ENCODE data around the gene SLC38A2.

SLC38A2 gene

DNA sequence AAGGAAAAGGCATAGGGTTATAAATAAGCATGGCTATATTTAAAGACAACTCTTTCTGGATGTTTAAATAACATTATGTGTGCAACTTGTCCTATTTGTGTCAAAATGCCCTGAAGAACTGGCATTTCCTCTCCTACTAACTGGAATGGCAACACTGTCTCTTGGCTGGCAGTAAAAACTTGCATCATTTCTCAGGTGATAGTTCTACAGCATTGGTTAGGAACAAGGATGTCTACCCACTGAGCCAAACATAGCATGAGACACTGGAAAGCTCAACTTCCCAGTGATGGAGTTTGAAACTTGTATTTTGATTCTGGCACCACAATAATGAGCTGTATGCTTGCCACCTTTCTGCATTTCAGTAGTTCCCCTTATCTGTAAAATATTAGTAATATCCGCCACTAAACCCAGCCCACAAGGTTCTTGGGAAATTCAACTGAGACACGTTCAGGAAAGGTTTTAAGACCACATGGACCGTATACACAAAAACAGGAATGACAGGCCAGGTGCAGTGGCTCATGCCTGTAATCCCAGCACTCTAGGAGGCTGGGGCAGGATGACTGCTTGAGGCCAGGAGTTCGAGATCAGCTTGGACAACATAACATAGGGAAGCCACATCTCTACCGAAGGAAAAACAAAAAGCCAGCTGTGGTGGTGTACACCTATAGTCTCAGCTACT is 5.1 kb downstream of the SLC38A2 start:
- TF ChIP-seq, protein P1, sequence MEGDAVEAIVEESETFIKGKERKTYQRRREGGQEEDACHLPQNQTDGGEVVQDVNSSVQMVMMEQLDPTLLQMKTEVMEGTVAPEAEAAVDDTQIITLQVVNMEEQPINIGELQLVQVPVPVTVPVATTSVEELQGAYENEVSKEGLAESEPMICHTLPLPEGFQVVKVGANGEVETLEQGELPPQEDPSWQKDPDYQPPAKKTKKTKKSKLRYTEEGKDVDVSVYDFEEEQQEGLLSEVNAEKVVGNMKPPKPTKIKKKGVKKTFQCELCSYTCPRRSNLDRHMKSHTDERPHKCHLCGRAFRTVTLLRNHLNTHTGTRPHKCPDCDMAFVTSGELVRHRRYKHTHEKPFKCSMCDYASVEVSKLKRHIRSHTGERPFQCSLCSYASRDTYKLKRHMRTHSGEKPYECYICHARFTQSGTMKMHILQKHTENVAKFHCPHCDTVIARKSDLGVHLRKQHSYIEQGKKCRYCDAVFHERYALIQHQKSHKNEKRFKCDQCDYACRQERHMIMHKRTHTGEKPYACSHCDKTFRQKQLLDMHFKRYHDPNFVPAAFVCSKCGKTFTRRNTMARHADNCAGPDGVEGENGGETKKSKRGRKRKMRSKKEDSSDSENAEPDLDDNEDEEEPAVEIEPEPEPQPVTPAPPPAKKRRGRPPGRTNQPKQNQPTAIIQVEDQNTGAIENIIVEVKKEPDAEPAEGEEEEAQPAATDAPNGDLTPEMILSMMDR (IDR thresholded peaks at IDR 0.05) = no peak

DNA sequence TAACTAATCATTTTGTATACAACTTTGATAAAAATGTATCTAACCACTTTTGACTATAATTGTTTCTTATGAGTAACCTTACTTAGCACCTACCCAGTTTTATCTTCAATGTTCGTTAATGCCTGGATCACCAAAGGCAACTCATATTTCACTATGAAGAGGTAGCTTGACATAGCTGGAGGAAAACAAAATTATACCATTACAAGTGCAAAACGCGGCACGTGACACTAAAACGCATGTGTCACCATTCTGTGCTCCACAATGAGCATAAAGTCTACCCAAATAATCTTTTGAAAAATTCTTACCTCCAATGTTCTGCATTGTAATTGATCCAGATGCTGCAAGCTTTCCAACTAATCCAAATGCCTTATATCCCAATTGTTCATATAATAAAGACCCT is 5.8 kb downstream of the SLC38A2 start:
- TF ChIP-seq, protein P1 (IDR thresholded peaks at IDR 0.05) = no peak

DNA sequence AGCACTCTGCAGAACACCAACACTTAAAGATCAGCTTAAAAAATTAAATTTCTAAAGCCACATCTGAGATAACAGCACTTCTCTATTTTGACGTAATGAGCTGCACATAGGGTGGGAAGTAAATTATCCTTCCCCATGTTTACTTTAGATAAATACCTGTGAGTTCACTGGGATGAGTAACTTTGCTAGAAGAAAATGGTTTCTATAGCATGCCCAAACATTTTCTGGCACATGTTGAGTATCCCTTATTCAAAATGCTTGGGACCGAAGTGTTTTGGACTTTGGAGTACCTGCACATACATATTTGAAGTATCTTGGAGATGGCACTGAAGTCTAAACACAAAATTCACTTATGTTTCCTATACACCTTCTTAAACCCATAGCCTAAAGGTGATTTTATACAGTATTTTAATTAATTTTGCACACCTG is 6.6 kb downstream of the SLC38A2 start:
- TF ChIP-seq, protein P1 (IDR thresholded peaks at IDR 0.05) = no peak

DNA sequence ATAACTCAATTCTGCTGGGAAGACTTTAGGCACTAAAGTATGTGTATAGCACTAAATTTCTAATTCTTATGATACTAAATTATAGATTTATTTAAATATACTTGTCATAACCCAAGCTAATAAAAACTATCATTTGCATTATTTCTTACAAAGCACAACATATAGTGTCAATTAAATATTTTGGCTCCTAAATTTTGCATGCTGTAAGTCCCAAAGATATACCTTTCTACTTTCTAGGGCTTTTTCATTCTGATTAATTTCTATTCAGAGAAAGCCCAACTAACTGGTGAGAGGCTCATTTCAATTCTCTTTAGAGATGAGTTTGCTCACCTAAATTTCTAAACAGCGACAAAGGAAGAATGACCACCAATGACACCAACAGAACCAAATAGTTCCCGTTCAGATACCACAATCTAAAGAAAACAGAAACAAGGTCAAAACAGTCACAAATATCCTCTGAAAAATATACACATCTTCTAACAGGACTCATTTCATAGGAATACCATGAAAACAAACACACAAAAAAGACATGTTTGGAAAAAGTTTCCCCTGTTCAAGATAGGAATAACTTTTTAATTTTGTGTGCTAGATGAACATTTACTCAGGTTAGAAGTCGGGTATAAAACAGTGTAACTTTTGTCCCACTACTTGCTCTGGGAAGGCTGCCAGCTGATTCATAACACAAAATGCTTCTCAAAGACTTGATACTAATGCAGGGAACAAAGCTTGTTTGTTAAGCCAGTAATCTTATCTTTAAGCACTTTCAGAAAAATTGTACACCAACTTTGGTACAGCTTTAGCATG is 7.6 kb downstream of the SLC38A2 start:
- TF ChIP-seq, protein P1 (IDR thresholded peaks at IDR 0.05) = no peak

DNA sequence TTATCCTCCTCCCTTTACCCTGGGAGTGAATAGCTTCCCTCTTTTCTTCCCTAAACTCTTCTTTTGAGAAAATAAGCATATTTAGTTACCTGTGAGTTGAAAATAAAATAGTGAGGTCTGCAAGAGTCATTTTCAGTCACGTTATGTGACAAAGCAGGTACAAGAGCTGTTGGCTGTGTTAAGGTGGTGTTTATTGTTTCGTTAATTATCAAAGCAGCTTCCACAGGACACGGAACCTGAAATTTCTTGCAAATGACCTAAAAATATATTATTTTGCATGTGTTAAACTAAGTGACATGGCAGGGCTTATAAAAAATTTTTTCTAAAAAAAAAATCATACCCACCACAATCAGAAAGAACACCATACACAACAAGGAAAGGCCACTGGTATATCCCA is 8.3 kb downstream of the SLC38A2 start:
- TF ChIP-seq, protein P1 (IDR thresholded peaks at IDR 0.05) = no peak

DNA sequence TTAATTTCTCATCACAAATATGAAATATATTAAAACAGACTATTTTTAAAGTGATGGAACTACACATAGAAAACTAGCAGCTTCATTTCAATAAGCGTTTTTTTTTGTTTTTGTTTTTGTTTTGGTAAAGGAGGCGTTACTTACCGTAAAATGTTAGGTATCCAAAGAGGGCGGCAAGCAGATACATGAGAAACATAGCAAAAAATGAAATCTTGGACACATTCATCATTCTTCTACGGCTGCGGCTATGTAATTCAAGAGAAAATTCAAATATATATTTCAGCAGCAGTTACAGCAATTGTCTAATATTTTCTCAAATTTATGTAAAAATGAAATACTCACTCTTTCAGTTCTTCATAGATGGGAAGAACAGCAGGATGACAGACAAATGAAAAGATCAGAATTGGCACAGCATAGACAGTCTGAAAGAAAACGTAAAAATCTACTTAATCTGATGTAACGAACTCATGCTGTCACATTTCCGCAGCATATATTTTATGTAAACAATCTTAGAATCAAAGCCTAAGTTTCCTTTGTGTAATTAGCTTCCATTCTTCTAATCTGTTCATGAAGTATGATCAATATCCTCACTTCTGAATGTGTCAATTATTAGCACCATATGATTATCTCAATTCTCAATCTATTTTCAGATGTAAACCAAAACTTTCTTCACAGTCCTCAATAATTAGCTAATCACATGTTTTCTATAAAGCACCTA is 8.8 kb downstream of the SLC38A2 start:
- TF ChIP-seq, protein P1 (IDR thresholded peaks at IDR 0.05) = no peak

DNA sequence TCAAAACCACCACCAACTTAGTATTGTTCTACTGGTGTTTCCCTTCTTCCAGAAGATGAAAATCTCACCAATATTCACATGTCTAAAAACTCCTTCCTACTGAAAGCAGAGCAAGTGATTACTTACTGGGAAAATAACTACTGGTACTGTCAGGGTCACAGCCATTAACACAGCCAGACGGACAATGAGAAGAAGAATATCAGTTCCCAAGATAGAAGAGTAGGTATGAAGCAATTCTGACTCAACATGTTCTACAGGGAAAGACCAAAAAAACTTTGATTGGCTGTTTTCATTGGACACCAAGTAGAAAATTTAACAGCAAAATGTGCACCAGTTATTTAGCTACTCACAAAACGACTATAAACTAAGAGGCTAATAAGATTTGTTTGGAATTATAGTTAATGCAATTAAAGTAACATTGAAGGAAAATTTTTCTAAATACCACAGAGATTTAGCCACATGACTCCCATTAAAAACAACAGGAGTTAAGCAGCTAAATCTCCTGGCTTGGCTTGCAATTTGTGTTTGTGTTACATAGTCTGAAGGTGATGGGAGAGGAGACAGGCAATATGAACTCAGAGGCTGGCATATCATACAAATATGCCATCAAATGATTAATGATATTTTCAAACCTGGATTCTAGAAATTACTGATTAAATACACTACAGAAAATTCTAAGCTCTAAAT is 9.5 kb downstream of the SLC38A2 start:
- TF ChIP-seq, protein P1 (IDR thresholded peaks at IDR 0.05) = no peak
